ENCODE data around the gene HSPA2. TPM values are rescaled to one million over a fixed set of nuclear protein-coding genes. Genes with fewer than 3 reads are reported as not detected.

The HSPA2 gene
- polyA plus RNA-seq, 1 donor from 2014 or later, result 0.25 TPM

DNA sequence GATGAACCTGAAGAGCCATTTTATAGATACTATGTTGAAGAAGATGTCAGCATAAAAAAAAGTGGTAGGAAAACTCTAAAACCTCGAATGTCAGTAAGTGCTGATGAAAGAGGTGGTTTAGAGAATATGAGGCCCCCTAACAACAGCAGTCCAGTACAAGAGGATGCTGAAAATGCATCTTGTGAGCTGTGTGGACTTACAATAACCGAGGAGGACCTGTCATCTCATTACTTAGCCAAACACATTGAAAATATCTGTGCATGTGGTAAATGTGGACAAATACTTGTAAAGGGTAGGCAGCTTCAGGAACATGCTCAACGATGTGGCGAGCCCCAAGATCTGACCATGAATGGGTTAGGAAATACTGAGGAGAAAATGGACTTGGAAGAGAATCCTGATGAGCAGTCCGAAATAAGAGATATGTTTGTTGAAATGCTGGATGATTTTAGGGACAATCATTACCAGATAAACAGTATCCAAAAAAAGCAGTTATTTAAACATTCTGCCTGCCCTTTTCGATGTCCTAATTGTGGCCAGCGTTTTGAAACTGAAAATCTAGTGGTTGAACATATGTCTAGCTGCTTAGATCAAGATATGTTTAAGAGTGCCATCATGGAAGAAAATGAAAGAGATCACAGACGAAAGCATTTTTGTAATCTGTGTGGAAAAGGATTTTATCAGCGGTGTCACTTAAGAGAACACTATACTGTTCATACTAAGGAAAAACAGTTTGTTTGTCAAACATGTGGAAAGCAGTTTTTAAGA is 17.8 kb upstream of the HSPA2 start:
- no peaks in the 10 kb centered on the region for H3F3A ChIP-seq (ENCODE audit: insufficient read depth, low read length, poor library complexity, severe bottlenecking)
- H3K27me3 ChIP-seq (ENCODE audit: insufficient read depth, low read depth, low read length), result no peaks in the 10 kb centered on the region
- H3K4me3 ChIP-seq (ENCODE audit: low read length), result no peak overlapping the region
- no peaks in the 10 kb centered on the region for H3K36me3 ChIP-seq (ENCODE audit: insufficient read depth, low read length)
- no peak overlapping the region for H3K4me2 ChIP-seq (ENCODE audit: low read length)
- no peaks in the 10 kb centered on the region for H4K20me1 ChIP-seq (ENCODE audit: insufficient read depth)
- H3K27ac ChIP-seq (ENCODE audit: low read length), result no peak overlapping the region
- no peaks in the 10 kb centered on the region for H3K79me2 ChIP-seq (replicated peaks; ENCODE audit: insufficient read depth, low read length)
- H2AFZ ChIP-seq (ENCODE audit: low read depth, low read length), result no peak overlapping the region
- H3K9me2 ChIP-seq (ENCODE audit: insufficient read depth, low read length), result no peaks in the 10 kb centered on the region
- TF ChIP-seq, protein P1, sequence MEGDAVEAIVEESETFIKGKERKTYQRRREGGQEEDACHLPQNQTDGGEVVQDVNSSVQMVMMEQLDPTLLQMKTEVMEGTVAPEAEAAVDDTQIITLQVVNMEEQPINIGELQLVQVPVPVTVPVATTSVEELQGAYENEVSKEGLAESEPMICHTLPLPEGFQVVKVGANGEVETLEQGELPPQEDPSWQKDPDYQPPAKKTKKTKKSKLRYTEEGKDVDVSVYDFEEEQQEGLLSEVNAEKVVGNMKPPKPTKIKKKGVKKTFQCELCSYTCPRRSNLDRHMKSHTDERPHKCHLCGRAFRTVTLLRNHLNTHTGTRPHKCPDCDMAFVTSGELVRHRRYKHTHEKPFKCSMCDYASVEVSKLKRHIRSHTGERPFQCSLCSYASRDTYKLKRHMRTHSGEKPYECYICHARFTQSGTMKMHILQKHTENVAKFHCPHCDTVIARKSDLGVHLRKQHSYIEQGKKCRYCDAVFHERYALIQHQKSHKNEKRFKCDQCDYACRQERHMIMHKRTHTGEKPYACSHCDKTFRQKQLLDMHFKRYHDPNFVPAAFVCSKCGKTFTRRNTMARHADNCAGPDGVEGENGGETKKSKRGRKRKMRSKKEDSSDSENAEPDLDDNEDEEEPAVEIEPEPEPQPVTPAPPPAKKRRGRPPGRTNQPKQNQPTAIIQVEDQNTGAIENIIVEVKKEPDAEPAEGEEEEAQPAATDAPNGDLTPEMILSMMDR (IDR thresholded peaks at IDR 0.05; ENCODE audit: poor library complexity, severe bottlenecking), result no peak
- TF ChIP-seq, protein P2, sequence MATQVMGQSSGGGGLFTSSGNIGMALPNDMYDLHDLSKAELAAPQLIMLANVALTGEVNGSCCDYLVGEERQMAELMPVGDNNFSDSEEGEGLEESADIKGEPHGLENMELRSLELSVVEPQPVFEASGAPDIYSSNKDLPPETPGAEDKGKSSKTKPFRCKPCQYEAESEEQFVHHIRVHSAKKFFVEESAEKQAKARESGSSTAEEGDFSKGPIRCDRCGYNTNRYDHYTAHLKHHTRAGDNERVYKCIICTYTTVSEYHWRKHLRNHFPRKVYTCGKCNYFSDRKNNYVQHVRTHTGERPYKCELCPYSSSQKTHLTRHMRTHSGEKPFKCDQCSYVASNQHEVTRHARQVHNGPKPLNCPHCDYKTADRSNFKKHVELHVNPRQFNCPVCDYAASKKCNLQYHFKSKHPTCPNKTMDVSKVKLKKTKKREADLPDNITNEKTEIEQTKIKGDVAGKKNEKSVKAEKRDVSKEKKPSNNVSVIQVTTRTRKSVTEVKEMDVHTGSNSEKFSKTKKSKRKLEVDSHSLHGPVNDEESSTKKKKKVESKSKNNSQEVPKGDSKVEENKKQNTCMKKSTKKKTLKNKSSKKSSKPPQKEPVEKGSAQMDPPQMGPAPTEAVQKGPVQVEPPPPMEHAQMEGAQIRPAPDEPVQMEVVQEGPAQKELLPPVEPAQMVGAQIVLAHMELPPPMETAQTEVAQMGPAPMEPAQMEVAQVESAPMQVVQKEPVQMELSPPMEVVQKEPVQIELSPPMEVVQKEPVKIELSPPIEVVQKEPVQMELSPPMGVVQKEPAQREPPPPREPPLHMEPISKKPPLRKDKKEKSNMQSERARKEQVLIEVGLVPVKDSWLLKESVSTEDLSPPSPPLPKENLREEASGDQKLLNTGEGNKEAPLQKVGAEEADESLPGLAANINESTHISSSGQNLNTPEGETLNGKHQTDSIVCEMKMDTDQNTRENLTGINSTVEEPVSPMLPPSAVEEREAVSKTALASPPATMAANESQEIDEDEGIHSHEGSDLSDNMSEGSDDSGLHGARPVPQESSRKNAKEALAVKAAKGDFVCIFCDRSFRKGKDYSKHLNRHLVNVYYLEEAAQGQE (IDR thresholded peaks at IDR 0.05; ENCODE audit: borderline replicate concordance), result no peak
- TF ChIP-seq MXI1 (conservative IDR thresholded peaks at IDR 0.05; ENCODE audit: poor library complexity, severe bottlenecking) (no peak), POLR2AphosphoS5 (IDR thresholded peaks at IDR 0.05) (no peak), RAD21 (conservative IDR thresholded peaks at IDR 0.05) (no peak), EP300 (conservative IDR thresholded peaks at IDR 0.05; ENCODE audit: poor library complexity, severe bottlenecking) (no peak), SMC3 (conservative IDR thresholded peaks at IDR 0.05; ENCODE audit: poor library complexity) (no peak), EZH2 (IDR thresholded peaks at IDR 0.05; ENCODE audit: borderline replicate concordance, insufficient read depth, low read length, poor library complexity, severe bottlenecking) (no peak), TAF1 (IDR thresholded peaks at IDR 0.05; ENCODE audit: low read depth) (no peak)
- H3K9ac ChIP-seq (ENCODE audit: low read length), result no peak overlapping the region
- H3K9me3 ChIP-seq (ENCODE audit: low read length), result no peaks in the 10 kb centered on the region

DNA sequence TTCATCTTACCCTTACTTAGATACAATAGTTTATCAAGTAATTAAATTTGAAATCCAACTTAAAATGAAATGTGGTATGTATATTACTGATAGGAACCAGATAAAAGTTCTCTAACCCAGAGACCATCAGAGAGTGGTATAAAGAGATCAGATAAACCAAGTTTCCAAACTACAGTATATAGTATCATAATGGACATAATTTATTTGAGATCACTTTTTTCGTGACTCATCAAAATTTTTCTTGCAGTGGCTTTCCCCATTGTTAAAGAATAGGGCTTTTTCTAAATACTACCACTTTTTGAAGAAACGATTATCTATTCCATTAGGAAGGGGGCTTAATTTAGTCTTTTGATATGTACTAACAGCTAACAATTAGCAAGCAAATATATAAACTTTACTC is 15.2 kb upstream of the HSPA2 start:
- H3K9me2 ChIP-seq (ENCODE audit: insufficient read depth, low read length), result no peaks in the 10 kb centered on the region
- H3K9ac ChIP-seq (ENCODE audit: low read length), result no peak overlapping the region
- H3K79me2 ChIP-seq (replicated peaks; ENCODE audit: insufficient read depth, low read length), result no peaks in the 10 kb centered on the region
- H3K27me3 ChIP-seq (ENCODE audit: insufficient read depth, low read depth, low read length), result no peaks in the 10 kb centered on the region
- no peak overlapping the region for H3K4me2 ChIP-seq (ENCODE audit: low read length)
- H2AFZ ChIP-seq (ENCODE audit: low read depth, low read length), result no peak overlapping the region
- no peaks in the 10 kb centered on the region for H3K36me3 ChIP-seq (ENCODE audit: insufficient read depth, low read length)
- no peaks in the 10 kb centered on the region for H3F3A ChIP-seq (ENCODE audit: insufficient read depth, low read length, poor library complexity, severe bottlenecking)
- TF ChIP-seq TAF1 (IDR thresholded peaks at IDR 0.05; ENCODE audit: low read depth) (no peak), POLR2AphosphoS5 (IDR thresholded peaks at IDR 0.05) (no peak), SMC3 (conservative IDR thresholded peaks at IDR 0.05; ENCODE audit: poor library complexity) (no peak), MXI1 (conservative IDR thresholded peaks at IDR 0.05; ENCODE audit: poor library complexity, severe bottlenecking) (no peak), EZH2 (IDR thresholded peaks at IDR 0.05; ENCODE audit: borderline replicate concordance, insufficient read depth, low read length, poor library complexity, severe bottlenecking) (no peak), EP300 (conservative IDR thresholded peaks at IDR 0.05; ENCODE audit: poor library complexity, severe bottlenecking) (no peak), RAD21 (conservative IDR thresholded peaks at IDR 0.05) (no peak)
- TF ChIP-seq, protein P2 (IDR thresholded peaks at IDR 0.05; ENCODE audit: borderline replicate concordance), result no peak
- TF ChIP-seq, protein P1 (IDR thresholded peaks at IDR 0.05; ENCODE audit: poor library complexity, severe bottlenecking), result no peak
- H3K9me3 ChIP-seq (ENCODE audit: low read length), result no peaks in the 10 kb centered on the region
- H3K4me3 ChIP-seq (ENCODE audit: low read length), result no peak overlapping the region
- no peaks in the 10 kb centered on the region for H4K20me1 ChIP-seq (ENCODE audit: insufficient read depth)
- H3K27ac ChIP-seq (ENCODE audit: low read length), result no peak overlapping the region
